ENCODE results near the gene ARHGEF12.

The ARHGEF12 gene

DNA sequence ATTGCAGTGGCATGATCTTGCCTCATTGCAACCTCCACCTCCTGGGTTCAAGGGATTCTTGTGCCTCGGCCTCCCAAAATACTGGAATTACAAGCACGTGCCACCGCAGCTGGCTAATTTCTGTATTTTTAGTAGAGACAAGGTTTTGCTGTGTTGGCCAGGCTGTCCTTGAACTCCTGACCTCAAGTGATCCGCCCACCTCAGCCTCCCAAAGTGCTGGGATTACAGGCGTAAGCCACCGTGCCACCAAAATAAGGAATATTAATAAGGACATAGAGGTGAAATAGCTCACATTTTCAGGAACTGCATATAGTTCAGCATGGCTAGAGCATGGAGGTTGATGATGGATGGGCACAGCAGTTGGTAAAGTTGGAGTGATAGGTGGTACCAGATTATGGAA, 21.4 kb downstream of the ARHGEF12 start:
- no peak overlapping the region for H3K27ac ChIP-seq (ENCODE audit: low read length)
- H3K79me2 ChIP-seq (ENCODE audit: low read length): peaks cover 26% of the 10 kb centered on the region; the same call in 1 of the 2 replicates
- H3K4me1 ChIP-seq (ENCODE audit: low read length): peaks cover 10% of the 10 kb centered on the region

DNA sequence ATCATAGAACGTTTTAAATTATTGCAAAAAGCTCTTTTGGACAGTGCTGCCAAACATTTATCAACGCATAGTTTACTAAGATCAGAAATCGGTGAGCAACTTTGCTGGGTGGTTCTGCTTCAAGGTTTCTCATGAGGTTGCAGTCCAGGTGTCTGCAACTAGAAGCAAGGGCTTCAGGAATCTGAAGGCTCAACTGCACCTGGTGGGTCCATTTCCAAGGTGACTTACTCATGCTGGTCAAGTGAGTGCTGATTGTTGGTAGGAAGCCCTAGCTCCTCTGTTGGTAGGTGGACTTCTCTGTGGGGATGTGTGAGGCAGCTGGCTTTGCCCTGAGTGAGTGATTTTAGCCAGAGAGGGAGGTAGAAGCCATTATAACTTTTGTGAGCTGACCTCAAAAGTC, 22.5 kb downstream of the ARHGEF12 start:
- Histone ChIP-seq H3K27ac (ENCODE audit: low read length) (no peak overlapping the region), H3K36me3 (replicated peaks; ENCODE audit: low read depth, low read length) (no peaks in the 10 kb centered on the region), H3K9ac (ENCODE audit: low read length) (no peak overlapping the region), H3K4me3 (ENCODE audit: low read length) (no peak overlapping the region), H4K20me1 (ENCODE audit: insufficient read depth, low read length) (peaks cover 54% of the 10 kb centered on the region), H3K27me3 (ENCODE audit: low read depth, low read length) (peaks cover 3% of the 10 kb centered on the region; the same call in 1 of the 2 replicates), H3K4me1 (ENCODE audit: low read length) (peaks cover 10% of the 10 kb centered on the region), H2AFZ (ENCODE audit: low read depth, low read length) (no peak overlapping the region), H3K79me2 (ENCODE audit: low read length) (peaks cover 22% of the 10 kb centered on the region; the same call in 1 of the 2 replicates), H3K9me3 (ENCODE audit: insufficient read depth, low read length) (no peaks in the 10 kb centered on the region), H3K4me2 (ENCODE audit: low read length) (no peak overlapping the region)
- TF ChIP-seq EZH2phosphoT487 (IDR thresholded peaks at IDR 0.05; ENCODE audit: low read depth): no peak
- TF ChIP-seq, protein P1, sequence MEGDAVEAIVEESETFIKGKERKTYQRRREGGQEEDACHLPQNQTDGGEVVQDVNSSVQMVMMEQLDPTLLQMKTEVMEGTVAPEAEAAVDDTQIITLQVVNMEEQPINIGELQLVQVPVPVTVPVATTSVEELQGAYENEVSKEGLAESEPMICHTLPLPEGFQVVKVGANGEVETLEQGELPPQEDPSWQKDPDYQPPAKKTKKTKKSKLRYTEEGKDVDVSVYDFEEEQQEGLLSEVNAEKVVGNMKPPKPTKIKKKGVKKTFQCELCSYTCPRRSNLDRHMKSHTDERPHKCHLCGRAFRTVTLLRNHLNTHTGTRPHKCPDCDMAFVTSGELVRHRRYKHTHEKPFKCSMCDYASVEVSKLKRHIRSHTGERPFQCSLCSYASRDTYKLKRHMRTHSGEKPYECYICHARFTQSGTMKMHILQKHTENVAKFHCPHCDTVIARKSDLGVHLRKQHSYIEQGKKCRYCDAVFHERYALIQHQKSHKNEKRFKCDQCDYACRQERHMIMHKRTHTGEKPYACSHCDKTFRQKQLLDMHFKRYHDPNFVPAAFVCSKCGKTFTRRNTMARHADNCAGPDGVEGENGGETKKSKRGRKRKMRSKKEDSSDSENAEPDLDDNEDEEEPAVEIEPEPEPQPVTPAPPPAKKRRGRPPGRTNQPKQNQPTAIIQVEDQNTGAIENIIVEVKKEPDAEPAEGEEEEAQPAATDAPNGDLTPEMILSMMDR (IDR thresholded peaks at IDR 0.05; ENCODE audit: low read depth, low read length): no peak

More for the DNA sequence above, 21.4 kb downstream of the ARHGEF12 start:
- H2AFZ ChIP-seq (ENCODE audit: low read depth, low read length): no peak overlapping the region
- H3K36me3 ChIP-seq (replicated peaks; ENCODE audit: low read depth, low read length): no peaks in the 10 kb centered on the region
- H3K9ac ChIP-seq (ENCODE audit: low read length): no peak overlapping the region
- H3K9me3 ChIP-seq (ENCODE audit: insufficient read depth, low read length): no peaks in the 10 kb centered on the region
- peaks cover 7% of the 10 kb centered on the region; the same call in 1 of the 2 replicates for H3K27me3 ChIP-seq (ENCODE audit: low read depth, low read length)
- H3K4me2 ChIP-seq (ENCODE audit: low read length): no peak overlapping the region
- peaks cover 61% of the 10 kb centered on the region for H4K20me1 ChIP-seq (ENCODE audit: insufficient read depth, low read length)
- no peak for TF ChIP-seq EZH2phosphoT487 (IDR thresholded peaks at IDR 0.05; ENCODE audit: low read depth)
- TF ChIP-seq, protein P1 (IDR thresholded peaks at IDR 0.05; ENCODE audit: low read depth, low read length): no peak
- no peak overlapping the region for H3K4me3 ChIP-seq (ENCODE audit: low read length)

DNA sequence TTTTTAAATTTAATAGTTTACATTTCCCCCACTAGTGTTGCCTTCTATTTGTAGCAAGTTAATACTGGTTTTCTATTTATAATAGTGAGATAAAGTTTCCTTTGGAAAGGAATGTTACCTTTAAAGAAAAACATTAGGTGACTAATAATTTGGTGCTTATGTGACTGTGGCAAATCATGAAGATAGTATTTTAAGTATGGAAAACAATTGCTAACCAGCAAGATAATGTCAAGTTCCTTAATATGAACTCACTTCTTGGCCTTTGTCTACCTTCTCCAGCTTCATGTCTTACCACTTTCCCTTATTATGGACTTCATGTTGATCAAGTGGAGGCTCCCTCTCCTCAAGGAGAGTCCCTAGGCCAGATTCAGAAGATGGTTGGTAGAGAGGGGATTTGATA, 27.2 kb downstream of the ARHGEF12 start:
- no peaks in the 10 kb centered on the region for H3K36me3 ChIP-seq (replicated peaks; ENCODE audit: low read depth, low read length)
- H3K4me3 ChIP-seq (ENCODE audit: low read length): no peak overlapping the region
- H3K79me2 ChIP-seq (ENCODE audit: low read length): peaks cover 16% of the 10 kb centered on the region; the same call in 1 of the 2 replicates

DNA sequence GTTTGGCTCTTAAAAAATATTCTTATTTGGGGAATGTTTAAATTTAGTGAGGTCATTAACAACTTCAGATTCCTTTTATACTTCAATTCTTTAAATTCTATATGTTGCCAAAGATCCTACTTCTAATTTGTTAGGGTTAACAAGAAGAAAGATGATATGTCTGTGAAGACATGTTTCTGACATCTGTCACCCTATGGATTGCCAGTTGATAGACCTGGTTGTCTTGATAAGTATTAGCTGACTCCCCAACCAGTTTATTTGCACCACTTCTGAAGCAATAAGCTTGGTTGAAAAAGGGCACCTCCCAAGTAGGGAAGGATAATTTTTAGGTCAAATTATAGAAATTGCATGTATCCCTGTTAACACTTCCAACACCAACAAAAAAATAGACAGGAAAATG, 29.3 kb downstream of the ARHGEF12 start:
- no peaks in the 10 kb centered on the region for H3K4me1 ChIP-seq (ENCODE audit: low read length)
- H3K27ac ChIP-seq (ENCODE audit: low read length): no peak overlapping the region
- H3K36me3 ChIP-seq (replicated peaks; ENCODE audit: low read depth, low read length): no peaks in the 10 kb centered on the region
- H3K4me3 ChIP-seq (ENCODE audit: low read length): no peak overlapping the region
- no peaks in the 10 kb centered on the region for H3K9me3 ChIP-seq (ENCODE audit: insufficient read depth, low read length)
- H3K9ac ChIP-seq (ENCODE audit: low read length): no peak overlapping the region
- no peaks in the 10 kb centered on the region for H3K27me3 ChIP-seq (ENCODE audit: low read depth, low read length)
- no peak overlapping the region for H3K4me2 ChIP-seq (ENCODE audit: low read length)
- TF ChIP-seq EZH2phosphoT487 (IDR thresholded peaks at IDR 0.05; ENCODE audit: low read depth): no peak
- TF ChIP-seq, protein P1 (IDR thresholded peaks at IDR 0.05; ENCODE audit: low read depth, low read length): no peak
- H3K79me2 ChIP-seq (ENCODE audit: low read length): peaks cover 9% of the 10 kb centered on the region; the same call in 1 of the 2 replicates
- no peak overlapping the region for H2AFZ ChIP-seq (ENCODE audit: low read depth, low read length)
- H4K20me1 ChIP-seq (ENCODE audit: insufficient read depth, low read length): peaks cover 18% of the 10 kb centered on the region

More for the DNA sequence above, 27.2 kb downstream of the ARHGEF12 start:
- no peaks in the 10 kb centered on the region for H3K9me3 ChIP-seq (ENCODE audit: insufficient read depth, low read length)
- no peaks in the 10 kb centered on the region for H3K27me3 ChIP-seq (ENCODE audit: low read depth, low read length)
- H3K27ac ChIP-seq (ENCODE audit: low read length): no peak overlapping the region
- no peak overlapping the region for H3K4me2 ChIP-seq (ENCODE audit: low read length)
- TF ChIP-seq, protein P1 (IDR thresholded peaks at IDR 0.05; ENCODE audit: low read depth, low read length): no peak
- no peak overlapping the region for H2AFZ ChIP-seq (ENCODE audit: low read depth, low read length)
- no peak overlapping the region for H3K9ac ChIP-seq (ENCODE audit: low read length)
- H3K4me1 ChIP-seq (ENCODE audit: low read length): no peaks in the 10 kb centered on the region
- H4K20me1 ChIP-seq (ENCODE audit: insufficient read depth, low read length): peaks cover 18% of the 10 kb centered on the region

Data from OCI-LY3 (cell line).